Osteocyte (in vitro differentiated cells): ENCODE measurements around the gene DLG2. TPM values are rescaled to one million over a fixed set of nuclear protein-coding genes. Genes with fewer than 3 reads are reported as not detected.

Experiments used
- DNase-seq: peaks from one replicate; pipeline ENCODE4 v3.0.0; 2021; ENCODE audit warnings: mixed read lengths; ENCODE audit not compliant: unreplicated experiment; ENCODE audit errors: extremely low spot score
- H3K27ac Mint-ChIP-seq: one replicate; pipeline ENCODE4 v1.8.0; 2021; ENCODE audit warnings: mild to moderate bottlenecking, mixed read lengths; ENCODE audit not compliant: unreplicated experiment
- H3K27me3 Mint-ChIP-seq: one replicate; pipeline ENCODE4 v1.8.0; 2021; ENCODE audit warnings: mixed read lengths; ENCODE audit not compliant: unreplicated experiment
- H3K36me3 Mint-ChIP-seq: one replicate; pipeline ENCODE4 v1.8.0; 2021; ENCODE audit warnings: mixed read lengths; ENCODE audit not compliant: unreplicated experiment
- H3K4me1 Mint-ChIP-seq: one replicate; pipeline ENCODE4 v1.8.0; 2021; ENCODE audit warnings: mixed read lengths; ENCODE audit not compliant: unreplicated experiment
- H3K4me3 Mint-ChIP-seq: one replicate; pipeline ENCODE4 v1.8.0; 2021; ENCODE audit warnings: mild to moderate bottlenecking, moderate library complexity, mixed read lengths; ENCODE audit not compliant: unreplicated experiment
- H3K9me3 Mint-ChIP-seq: one replicate; pipeline ENCODE4 v1.8.0; 2021; ENCODE audit warnings: mixed read lengths; ENCODE audit not compliant: unreplicated experiment
- total RNA-seq: library from RNA; stranded (reverse); gene quantifications from 2 replicates; pipeline ENCODE4 v1.2.1, GENCODE V29; 2021
- TF ChIP-seq, protein P1 (sequence below): fragments of 200-600 bp; sonication (generic); IDR thresholded peaks from 2 replicates; pipeline ENCODE4 v1.5.0; 2021; ENCODE audit warnings: antibody characterized with exemption, mild to moderate bottlenecking, moderate library complexity

The DLG2 gene
- total RNA-seq, 1 donor from 2014 or later, result 2.1 TPM

GRCh38 chr11:83678831-83679584, 1948.1 kb downstream of the DLG2 start:
- Mint-ChIP-seq H3K4me3 (no peak overlapping the region), H3K4me1 (no peaks in the 10 kb centered on the region)
- TF ChIP-seq, protein P1, sequence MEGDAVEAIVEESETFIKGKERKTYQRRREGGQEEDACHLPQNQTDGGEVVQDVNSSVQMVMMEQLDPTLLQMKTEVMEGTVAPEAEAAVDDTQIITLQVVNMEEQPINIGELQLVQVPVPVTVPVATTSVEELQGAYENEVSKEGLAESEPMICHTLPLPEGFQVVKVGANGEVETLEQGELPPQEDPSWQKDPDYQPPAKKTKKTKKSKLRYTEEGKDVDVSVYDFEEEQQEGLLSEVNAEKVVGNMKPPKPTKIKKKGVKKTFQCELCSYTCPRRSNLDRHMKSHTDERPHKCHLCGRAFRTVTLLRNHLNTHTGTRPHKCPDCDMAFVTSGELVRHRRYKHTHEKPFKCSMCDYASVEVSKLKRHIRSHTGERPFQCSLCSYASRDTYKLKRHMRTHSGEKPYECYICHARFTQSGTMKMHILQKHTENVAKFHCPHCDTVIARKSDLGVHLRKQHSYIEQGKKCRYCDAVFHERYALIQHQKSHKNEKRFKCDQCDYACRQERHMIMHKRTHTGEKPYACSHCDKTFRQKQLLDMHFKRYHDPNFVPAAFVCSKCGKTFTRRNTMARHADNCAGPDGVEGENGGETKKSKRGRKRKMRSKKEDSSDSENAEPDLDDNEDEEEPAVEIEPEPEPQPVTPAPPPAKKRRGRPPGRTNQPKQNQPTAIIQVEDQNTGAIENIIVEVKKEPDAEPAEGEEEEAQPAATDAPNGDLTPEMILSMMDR, result no peak

DNA sequence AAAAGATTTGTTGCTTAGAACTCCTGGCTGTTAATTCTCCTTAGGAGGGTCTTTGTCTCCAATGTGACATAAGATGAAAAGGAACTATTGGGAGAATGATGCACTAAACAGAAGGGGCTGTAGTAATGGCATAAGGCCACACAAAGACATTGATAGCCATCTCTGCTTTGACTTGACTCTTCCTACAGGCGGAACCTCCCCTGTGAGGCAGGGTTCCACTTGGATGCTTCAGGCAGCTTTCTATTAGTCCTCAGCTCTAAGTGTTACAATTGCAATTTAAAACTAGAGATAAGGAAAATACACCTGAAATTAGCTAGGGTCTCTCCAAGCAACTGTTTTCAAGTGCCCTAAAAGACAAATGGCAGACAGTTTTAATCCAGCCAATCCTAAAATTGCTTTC, 1949.4 kb downstream of the DLG2 start:
- Mint-ChIP-seq H3K27me3 (peaks cover 12% of the 10 kb centered on the region), H3K27ac (no peak overlapping the region), H3K4me3 (no peak overlapping the region), H3K36me3 (no peaks in the 10 kb centered on the region), H3K4me1 (no peaks in the 10 kb centered on the region), H3K9me3 (no peaks in the 10 kb centered on the region)
- DNase-seq, result no peak
- TF ChIP-seq, protein P1, result no peak

More at GRCh38 chr11:83678831-83679584, 1948.1 kb downstream of the DLG2 start:
- Mint-ChIP-seq H3K27ac (no peak overlapping the region), H3K27me3 (peaks cover 12% of the 10 kb centered on the region), H3K36me3 (no peaks in the 10 kb centered on the region), H3K9me3 (no peaks in the 10 kb centered on the region)
- DNase-seq, result no peak

- peaks cover 11% of the 10 kb centered on the region for H3K27me3 Mint-ChIP-seq
- TF ChIP-seq, protein P1, result no peak
- no peak overlapping the region for H3K4me3 Mint-ChIP-seq
- no peak overlapping the region for H3K27ac Mint-ChIP-seq
- H3K4me1 Mint-ChIP-seq, result no peaks in the 10 kb centered on the region
- DNase-seq, result no peak
- no peaks in the 10 kb centered on the region for H3K9me3 Mint-ChIP-seq
- H3K36me3 Mint-ChIP-seq, result no peaks in the 10 kb centered on the region
Observed at GRCh38 chr11:83676056-83676601, 1951.0 kb downstream of the DLG2 start.

- Mint-ChIP-seq H3K9me3 (no peaks in the 10 kb centered on the region), H3K27me3 (peaks cover 3% of the 10 kb centered on the region), H3K36me3 (no peaks in the 10 kb centered on the region), H3K4me1 (no peaks in the 10 kb centered on the region), H3K4me3 (no peak overlapping the region), H3K27ac (no peak overlapping the region)
- DNase-seq, result no peak
- TF ChIP-seq, protein P1, result no peak
Observed at GRCh38 chr11:83674102-83674896, 1952.8 kb downstream of the DLG2 start.

DNA sequence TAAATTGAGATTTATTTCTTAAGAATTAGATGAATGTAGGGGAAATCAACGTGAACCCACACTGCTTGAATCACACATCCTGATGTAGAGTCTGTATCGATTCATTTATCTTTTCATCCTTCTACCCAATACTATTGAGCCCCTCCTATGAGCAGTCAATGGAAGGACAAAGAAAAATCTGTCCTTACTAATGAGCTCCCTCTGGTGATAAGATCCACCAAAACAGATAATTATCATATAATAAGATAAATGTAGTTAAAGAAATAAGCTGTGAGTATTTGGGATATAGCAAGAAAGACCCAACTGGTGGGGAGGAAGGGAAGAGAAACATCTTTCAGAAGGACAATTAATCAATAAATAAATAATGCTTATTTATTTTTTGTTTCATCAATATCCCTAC, 1955.9 kb downstream of the DLG2 start:
- Mint-ChIP-seq H3K9me3 (no peaks in the 10 kb centered on the region), H3K27ac (no peak overlapping the region)
- no peak for DNase-seq

More for the DNA sequence above, 1955.9 kb downstream of the DLG2 start:
- Mint-ChIP-seq H3K4me1 (no peaks in the 10 kb centered on the region), H3K36me3 (no peaks in the 10 kb centered on the region), H3K4me3 (no peak overlapping the region), H3K27me3 (peaks cover 2% of the 10 kb centered on the region)
- TF ChIP-seq, protein P1, result no peak
